Measurements from ENCODE around the gene ZNF396. TPM values are rescaled to one million over a fixed set of nuclear protein-coding genes. Genes with fewer than 3 reads are reported as not detected.
A peak's percentile ranks its signal among the peaks of the same experiment; 100 is the strongest.

Gene ZNF396
- total and polyA plus RNA-seq, 7 experiments from 2014 or later: 0.11 to 8.2 (median 1.0) TPM

- H3K27ac Mint-ChIP-seq: no peak overlapping the region
- peaks cover 0 to 4% of the 10 kb centered on the region in 2 donors for H3K4me1 ChIP-seq (ENCODE audit: control insufficient read depth in 2 of 2, insufficient read depth in 2 of 2, low read length in 2 of 2)
- ATAC-seq: peak; percentile 90
- peaks cover 10 to 35% (median 17%) of the 10 kb centered on the region in 7 donors for H3K4me1 Mint-ChIP-seq
- peaks cover 0 to 15% (median 7%) of the 10 kb centered on the region in 5 donors for H3K27me3 Mint-ChIP-seq
- intact Hi-C loops (cut with micrococcal nuclease): loop anchor here (1.0 to 10.0 kb wide), 8 partner anchors 21 to 877 kb away; partner anchors contain the start of genes GALNT1 (in 2 of the 2) and INO80C (in 2 of the 2)
- H3K9me3 ChIP-seq (ENCODE audit: control insufficient read depth in 2 of 3, low read length in 3 of 3): no peaks in the 10 kb centered on the region
- no peak overlapping the region for H3K4me3 ChIP-seq (ENCODE audit: low read length)
- H3K4me3 Mint-ChIP-seq: no peak overlapping the region
- no peaks in the 10 kb centered on the region for H3K9me3 Mint-ChIP-seq
- H3K27ac ChIP-seq (ENCODE audit: low read depth, low read length): no peak overlapping the region
- POLR2A ChIA-PET: no interaction called here
- DNase-seq: peak in 7 of 9 donors; percentile 14 to 70 (median 60)
- no peaks in the 10 kb centered on the region for H3K36me3 Mint-ChIP-seq
- no peaks in the 10 kb centered on the region for H3K36me3 ChIP-seq (ENCODE audit: control insufficient read depth in 2 of 3, insufficient read depth in 3 of 3, low read length in 3 of 3)
- CTCF ChIA-PET: no interaction called here
- no peaks in the 10 kb centered on the region for H3K27me3 ChIP-seq (ENCODE audit: control insufficient read depth in 2 of 2, insufficient read depth in 2 of 2, low read length in 2 of 2)
These were observed 30.8 kb upstream of the ZNF396 start for GRCh38 chr18:35407871-35408481.

GRCh38 chr18:35406666-35407065, 29.5 kb upstream of the ZNF396 start:
- peaks cover 5 to 15% (median 7%) of the 10 kb centered on the region in 5 donors for H3K27me3 Mint-ChIP-seq
- ATAC-seq (no peak), DNase-seq (no peak)
- no peak overlapping the region for H3K4me3 Mint-ChIP-seq
- no peaks in the 10 kb centered on the region for H3K36me3 ChIP-seq (ENCODE audit: control insufficient read depth in 2 of 3, insufficient read depth in 3 of 3, low read length in 3 of 3)
- intact Hi-C loops (cut with micrococcal nuclease): loop anchor here (5.0 to 10.0 kb wide), 4 partner anchors 91 to 878 kb away; partner anchors contain the start of genes GALNT1 (in 2 of the 2) and INO80C (in 1 of the 2)
- H3K4me1 ChIP-seq (ENCODE audit: control insufficient read depth in 2 of 2, insufficient read depth in 2 of 2, low read length in 2 of 2): no peaks in the 10 kb centered on the region
- H3K27me3 ChIP-seq (ENCODE audit: control insufficient read depth in 2 of 2, insufficient read depth in 2 of 2, low read length in 2 of 2): no peaks in the 10 kb centered on the region
- H3K4me1 Mint-ChIP-seq: peaks cover 0 to 22% (median 9%) of the 10 kb centered on the region in 7 donors
- H3K27ac Mint-ChIP-seq: no peak overlapping the region
- ChIA-PET CTCF (no interaction called here), POLR2A (no interaction called here)
- H3K27ac ChIP-seq (ENCODE audit: low read depth, low read length): no peak overlapping the region
- no peaks in the 10 kb centered on the region for H3K9me3 Mint-ChIP-seq
- H3K9me3 ChIP-seq (ENCODE audit: control insufficient read depth in 2 of 3, low read length in 3 of 3): no peaks in the 10 kb centered on the region
- H3K4me3 ChIP-seq (ENCODE audit: low read length): no peak overlapping the region
- H3K36me3 Mint-ChIP-seq: no peaks in the 10 kb centered on the region

GRCh38 chr18:35397976-35398375, 20.8 kb upstream of the ZNF396 start:
- Histone ChIP-seq H3K4me3 (ENCODE audit: low read length) (no peak overlapping the region), H3K27ac (ENCODE audit: low read depth, low read length) (no peak overlapping the region), H3K27me3 (ENCODE audit: control insufficient read depth in 2 of 2, insufficient read depth in 2 of 2, low read length in 2 of 2) (no peaks in the 10 kb centered on the region), H3K4me1 (ENCODE audit: control insufficient read depth in 2 of 2, insufficient read depth in 2 of 2, low read length in 2 of 2) (no peaks in the 10 kb centered on the region), H3K9me3 (ENCODE audit: control insufficient read depth in 2 of 3, low read length in 3 of 3) (no peaks in the 10 kb centered on the region), H3K36me3 (ENCODE audit: control insufficient read depth in 2 of 3, insufficient read depth in 3 of 3, low read length in 3 of 3) (no peaks in the 10 kb centered on the region)
- Mint-ChIP-seq H3K9me3 (no peaks in the 10 kb centered on the region), H3K36me3 (no peaks in the 10 kb centered on the region), H3K27ac (no peak overlapping the region), H3K27me3 (peaks cover 11 to 33% (median 20%) of the 10 kb centered on the region in 5 donors), H3K4me3 (no peak overlapping the region), H3K4me1 (no peaks in the 10 kb centered on the region)
- ChIA-PET CTCF (interaction anchor here (0.6 kb wide), 1 partner anchor 13 kb away, joined by 4 read pairs; no protein-coding TSS in a partner anchor), POLR2A (interaction anchor here (0.6 kb wide), 1 partner anchor 542 kb away, joined by 3 read pairs; no protein-coding TSS in a partner anchor)
- ATAC-seq (no peak), DNase-seq (no peak)
- intact Hi-C loops (cut with micrococcal nuclease): no loop called here

GRCh38 chr18:35393716-35394115, 16.6 kb upstream of the ZNF396 start:
- no peak overlapping the region for H3K4me3 ChIP-seq (ENCODE audit: low read length)
- DNase-seq: no peak
- intact Hi-C loops (cut with micrococcal nuclease): no loop called here
- ChIA-PET CTCF (interaction anchor here (0.6 to 0.7 kb wide), 2 partner anchors 164 to 415 kb away, joined by 3 to 5 read pairs; no protein-coding TSS in a partner anchor), POLR2A (no interaction called here)
- Mint-ChIP-seq H3K4me1 (no peaks in the 10 kb centered on the region), H3K36me3 (no peaks in the 10 kb centered on the region), H3K27me3 (peaks cover 17 to 30% (median 25%) of the 10 kb centered on the region in 5 donors), H3K27ac (no peak overlapping the region), H3K4me3 (no peak overlapping the region), H3K9me3 (peaks cover 0 to 5% (median 0%) of the 10 kb centered on the region in 11 donors)
- H3K36me3 ChIP-seq (ENCODE audit: control insufficient read depth in 2 of 3, insufficient read depth in 3 of 3, low read length in 3 of 3): no peaks in the 10 kb centered on the region
- H3K27me3 ChIP-seq (ENCODE audit: control insufficient read depth in 2 of 2, insufficient read depth in 2 of 2, low read length in 2 of 2): no peaks in the 10 kb centered on the region
- H3K4me1 ChIP-seq (ENCODE audit: control insufficient read depth in 2 of 2, insufficient read depth in 2 of 2, low read length in 2 of 2): no peaks in the 10 kb centered on the region
- no peak overlapping the region for H3K27ac ChIP-seq (ENCODE audit: low read depth, low read length)
- H3K9me3 ChIP-seq (ENCODE audit: control insufficient read depth in 2 of 3, low read length in 3 of 3): no peaks in the 10 kb centered on the region
- no peak for ATAC-seq

- Mint-ChIP-seq H3K4me1 (peaks cover 0 to under 1% (median 0%) of the 10 kb centered on the region in 7 donors), H3K27ac (no peak overlapping the region), H3K36me3 (no peaks in the 10 kb centered on the region), H3K4me3 (no peak overlapping the region), H3K9me3 (peaks cover 0 to 5% (median 0%) of the 10 kb centered on the region in 11 donors), H3K27me3 (peaks cover 17 to 32% (median 24%) of the 10 kb centered on the region in 5 donors)
- Histone ChIP-seq H3K27me3 (ENCODE audit: control insufficient read depth in 2 of 2, insufficient read depth in 2 of 2, low read length in 2 of 2) (no peaks in the 10 kb centered on the region), H3K27ac (ENCODE audit: low read depth, low read length) (no peak overlapping the region), H3K4me1 (ENCODE audit: control insufficient read depth in 2 of 2, insufficient read depth in 2 of 2, low read length in 2 of 2) (no peaks in the 10 kb centered on the region), H3K36me3 (ENCODE audit: control insufficient read depth in 2 of 3, insufficient read depth in 3 of 3, low read length in 3 of 3) (no peaks in the 10 kb centered on the region), H3K4me3 (ENCODE audit: low read length) (no peak overlapping the region), H3K9me3 (ENCODE audit: control insufficient read depth in 2 of 3, low read length in 3 of 3) (no peaks in the 10 kb centered on the region)
- DNase-seq (no peak), ATAC-seq (no peak)
- POLR2A ChIA-PET: no interaction called here
- CTCF ChIA-PET: no interaction called here
- intact Hi-C loops (cut with micrococcal nuclease): no loop called here
These were observed 15.2 kb upstream of the ZNF396 start for GRCh38 chr18:35392375-35392774.

GRCh38 chr18:35390951-35391700, 14.0 kb upstream of the ZNF396 start:
- ChIA-PET POLR2A (interaction anchor here (1.0 kb wide), 1 partner anchor 158 kb away, joined by 3 read pairs; no protein-coding TSS in a partner anchor), CTCF (no interaction called here)
- H3K27me3 ChIP-seq (ENCODE audit: control insufficient read depth in 2 of 2, insufficient read depth in 2 of 2, low read length in 2 of 2): no peaks in the 10 kb centered on the region
- no peaks in the 10 kb centered on the region for H3K9me3 ChIP-seq (ENCODE audit: control insufficient read depth in 2 of 3, low read length in 3 of 3)
- ATAC-seq (no peak), DNase-seq (no peak)
- peaks cover 0 to 11% (median 5%) of the 10 kb centered on the region in 7 donors for H3K4me1 Mint-ChIP-seq
- intact Hi-C loops (cut with micrococcal nuclease): no loop called here
- no peaks in the 10 kb centered on the region for H3K4me1 ChIP-seq (ENCODE audit: control insufficient read depth in 2 of 2, insufficient read depth in 2 of 2, low read length in 2 of 2)
- no peaks in the 10 kb centered on the region for H3K36me3 Mint-ChIP-seq
- peaks cover 14 to 39% (median 28%) of the 10 kb centered on the region in 5 donors for H3K27me3 Mint-ChIP-seq
- no peak overlapping the region for H3K4me3 ChIP-seq (ENCODE audit: low read length)
- H3K9me3 Mint-ChIP-seq: peaks cover 0 to 5% (median 0%) of the 10 kb centered on the region in 11 donors
- H3K27ac ChIP-seq (ENCODE audit: low read depth, low read length): no peak overlapping the region
- H3K27ac Mint-ChIP-seq: no peak overlapping the region
- no peaks in the 10 kb centered on the region for H3K36me3 ChIP-seq (ENCODE audit: control insufficient read depth in 2 of 3, insufficient read depth in 3 of 3, low read length in 3 of 3)
- no peak overlapping the region for H3K4me3 Mint-ChIP-seq

All from naive thymus-derived CD4-positive, alpha-beta T cell (primary cell).